Heart right ventricle (tissue), 16 donors: ENCODE measurements around the gene RIN1. TPM values are rescaled to one million over a fixed set of nuclear protein-coding genes. Genes with fewer than 3 reads are reported as not detected.

Experiments used
- ATAC-seq, 8 donors: fragments of 200-7000 bp; cut with Tn5 transposase; one replicate each; pipeline ENCODE4 v1.9.1; 2020; ENCODE audit warnings: mild to moderate bottlenecking in 8 of 8, moderate library complexity in 8 of 8, moderate number of reproducible peaks in 1 of 8
- DNase-seq, 2 donors: peaks; one replicate each; pipeline ENCODE4 v3.0.0-alpha.2; 2020
- H3K27ac ChIP-seq, 10 donors: fragments of 200-600 bp; sonication (generic) in 2 of 10; one replicate each; pipeline versions ENCODE4 v1.5.0 to v1.8.0; 2020 to 2022; ENCODE audit warnings: mild to moderate bottlenecking in 3 of 10
- H3K27me3 ChIP-seq, 7 donors: fragments of 200-600 bp; one replicate each; pipeline ENCODE4 v1.8.0; 2021 to 2022; ENCODE audit warnings: mild to moderate bottlenecking in 2 of 7
- H3K36me3 ChIP-seq, 9 donors: fragments of 200-600 bp; sonication (generic) in 1 of 9; one replicate each; pipeline versions ENCODE4 v1.5.0 to v1.8.0; 2020 to 2022; ENCODE audit warnings: mild to moderate bottlenecking in 2 of 9
- H3K4me1 ChIP-seq, 9 donors: fragments of 200-600 bp; sonication (generic) in 1 of 9; one replicate each; pipeline versions ENCODE4 v1.5.0 to v1.8.0; 2020 to 2022; ENCODE audit warnings: mild to moderate bottlenecking in 4 of 9
- H3K4me3 ChIP-seq, 10 donors: fragments of 200-600 bp; sonication (generic) in 2 of 10; one replicate each; pipeline versions ENCODE4 v1.5.0 to v1.8.0; 2020 to 2022; ENCODE audit warnings: mild to moderate bottlenecking in 7 of 10, moderate library complexity in 2 of 10
- H3K9me3 ChIP-seq, 11 donors: fragments of 200-600 bp in 10 of 11; sonication (generic) in 2 of 11; one replicate each; pipeline versions ENCODE4 v1.5.0 to v1.8.0; 2013 to 2022; ENCODE audit warnings: mild to moderate bottlenecking in 2 of 11, control low read depth in 1 of 11, moderate library complexity in 1 of 11
- WGBS, 2 donors: extraction: QIAGEN DNeasy Blood & Tissue Kit; methylation state at CpG; one replicate each; pipeline ENCODE4 v1.1.7; 2013; ENCODE audit warnings: inconsistent platforms in 1 of 2; 5-methylcytosine and 5-hydroxymethylcytosine counted together
- intact Hi-C, 10 donors: fragments of 100-400 bp; cut with DNase I; formaldehyde crosslinking; loops; one replicate each; pipeline versions ENCODE4 v1.11.1 to v1.14.2; 2022
- polyA plus RNA-seq, 2 donors: library from polyadenylated mRNA; stranded (reverse); fragments of 200-250 nt; gene quantifications; one replicate each; pipeline ENCODE4 v1.2.3, GENCODE V29; 2013
- total RNA-seq, 10 donors: library from RNA; stranded (reverse); fragmentation: NEBNext Ultra II Directional in 3 of 10; extraction: Animal tissue kit (Norgen Biotek cat#: 25700) in 3 of 10; gene quantifications; one replicate each; pipeline versions ENCODE4 v1.2.1 to v1.2.4, GENCODE V29; 2021 to 2023
- TF ChIP-seq, protein P1 (sequence below), 9 donors: fragments of 200-600 bp; sonication (generic) in 2 of 9; IDR thresholded peaks; one replicate each; pipeline versions ENCODE4 v1.5.0 to v1.8.0; 2021 to 2022; ENCODE audit warnings: antibody characterized with exemption in 9 of 9, mild to moderate bottlenecking in 5 of 9, moderate library complexity in 1 of 9
- donor health status: Arrhythmogenic right ventricular cardiomyopathy.
- donor health status: ischemic (EF 13 %, LVEDD 7.1; RV severe dilation, severe dysfunction).
- donor health status: healthy with polysubstance abuse.
- donor health status: DM: no; HTN: yes; CAD: no.
- donor health status: DM: no; HTN: no; CAD: no.
- donor health status: ischemic (EF 25% LVEDD 6.9; RV normal size, moderate dysfunction).
- donor health status: ischemic (EF 25% LVEDD 5.7; RV mildly dilated, moderate dysfunction).
- donor health status: healthy.
- donor health status: DM: yes; HTN: yes; CAD: no.
- donor health status: Ischemic cardiomyopathy.
- donor health status: ischemic (EF 35%, LVEDD 5.7; RV mildly dilated, moderate dysfunction).
- donor health status: nonischemic (EF 11% LVEDD 7.7; RV severe dilation, severe dysfunction).
- donor health status: DM: yes; HTN: yes; CAD: no.
- donor health status: PGD.
- donor health status: ischemic (EF 29% LVEDD 5.4; RV normal size, mild dysfunction).
- donor health status: nonischemic (EF 23%, LVEDD 6.1; RV moderate dilation, normal function).

Gene RIN1
- total and polyA plus RNA-seq, 12 donors: 0.81 to 10.8 (median 1.9) TPM

GRCh38 chr11:66294626-66295620, 41.3 kb downstream of the RIN1 start:
- no peak for ATAC-seq
- Histone ChIP-seq H3K27me3 (peaks cover 17 to 45% (median 35%) of the 10 kb centered on the region in 7 donors), H3K36me3 (no peaks in the 10 kb centered on the region), H3K27ac (no peak overlapping the region), H3K9me3 (no peaks in the 10 kb centered on the region), H3K4me3 (no peak overlapping the region), H3K4me1 (peaks cover 0 to 14% (median 10%) of the 10 kb centered on the region in 9 donors)
- 76 to 82% methylated on average over 100 to 123 of the region's 123 CpGs for WGBS, 2 donors
- TF ChIP-seq, protein P1, sequence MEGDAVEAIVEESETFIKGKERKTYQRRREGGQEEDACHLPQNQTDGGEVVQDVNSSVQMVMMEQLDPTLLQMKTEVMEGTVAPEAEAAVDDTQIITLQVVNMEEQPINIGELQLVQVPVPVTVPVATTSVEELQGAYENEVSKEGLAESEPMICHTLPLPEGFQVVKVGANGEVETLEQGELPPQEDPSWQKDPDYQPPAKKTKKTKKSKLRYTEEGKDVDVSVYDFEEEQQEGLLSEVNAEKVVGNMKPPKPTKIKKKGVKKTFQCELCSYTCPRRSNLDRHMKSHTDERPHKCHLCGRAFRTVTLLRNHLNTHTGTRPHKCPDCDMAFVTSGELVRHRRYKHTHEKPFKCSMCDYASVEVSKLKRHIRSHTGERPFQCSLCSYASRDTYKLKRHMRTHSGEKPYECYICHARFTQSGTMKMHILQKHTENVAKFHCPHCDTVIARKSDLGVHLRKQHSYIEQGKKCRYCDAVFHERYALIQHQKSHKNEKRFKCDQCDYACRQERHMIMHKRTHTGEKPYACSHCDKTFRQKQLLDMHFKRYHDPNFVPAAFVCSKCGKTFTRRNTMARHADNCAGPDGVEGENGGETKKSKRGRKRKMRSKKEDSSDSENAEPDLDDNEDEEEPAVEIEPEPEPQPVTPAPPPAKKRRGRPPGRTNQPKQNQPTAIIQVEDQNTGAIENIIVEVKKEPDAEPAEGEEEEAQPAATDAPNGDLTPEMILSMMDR (IDR thresholded peaks at IDR 0.05): no peak
- intact Hi-C loops: no loop called here
- DNase-seq: no peak

DNA sequence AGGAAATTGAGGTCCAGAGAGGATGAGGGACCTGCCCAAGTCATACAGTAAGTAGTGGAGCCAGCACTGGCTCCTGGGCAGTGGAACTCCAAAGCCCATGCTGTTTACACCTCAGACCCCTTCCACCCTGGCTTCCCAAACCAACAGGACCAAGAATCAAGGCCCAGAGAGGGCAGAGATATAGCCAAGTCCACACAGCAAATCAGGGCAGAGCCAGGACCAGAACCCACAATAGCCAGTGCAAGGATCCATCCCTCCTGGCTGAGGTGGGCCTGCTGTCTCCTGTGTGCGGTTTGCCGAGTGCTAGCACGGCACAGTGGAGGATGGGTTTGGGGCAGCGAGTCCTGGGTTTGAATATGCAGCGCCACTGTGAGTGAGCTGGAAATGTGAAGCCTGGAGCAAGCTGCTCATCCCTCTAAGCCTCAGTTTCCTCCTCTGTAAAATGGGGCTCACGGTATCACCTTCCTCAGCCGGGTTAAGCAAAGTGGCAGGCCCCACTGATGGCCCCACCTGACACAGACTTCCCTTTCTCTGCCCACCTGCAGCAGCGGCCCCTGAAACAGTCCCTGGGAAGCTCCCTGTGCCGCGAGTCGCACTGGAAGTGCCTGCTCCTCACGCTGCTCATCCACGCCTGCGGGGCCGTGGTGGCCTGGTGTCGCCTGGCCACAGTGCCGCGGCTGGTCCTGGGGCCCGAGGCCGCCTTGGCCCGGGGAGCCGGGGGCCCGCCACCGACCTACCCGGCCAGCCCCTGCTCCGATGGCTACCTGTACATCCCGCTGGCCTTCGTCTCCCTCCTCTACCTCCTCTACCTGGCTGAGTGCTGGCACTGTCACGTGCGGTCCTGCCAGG, 42.2 kb downstream of the RIN1 start:
- intact Hi-C loops: no loop called here
- H3K27me3 ChIP-seq: peaks cover 17 to 45% (median 35%) of the 10 kb centered on the region in 7 donors
- TF ChIP-seq, protein P1 (IDR thresholded peaks at IDR 0.05): no peak
- DNase-seq: no peak
- H3K27ac ChIP-seq: no peak overlapping the region
- H3K36me3 ChIP-seq: no peaks in the 10 kb centered on the region
- WGBS, 2 donors: 81% methylated on average over 30 of the region's 30 CpGs
- peaks cover 0 to 21% (median 15%) of the 10 kb centered on the region in 9 donors for H3K4me1 ChIP-seq
- no peak overlapping the region for H3K4me3 ChIP-seq
- ATAC-seq: no peak
- H3K9me3 ChIP-seq: no peaks in the 10 kb centered on the region

- 63 to 77% methylated on average over 4 of the region's 4 CpGs for WGBS, 2 donors
- no peak for DNase-seq
- peaks cover 17 to 45% (median 35%) of the 10 kb centered on the region in 7 donors for H3K27me3 ChIP-seq
Measured at GRCh38 chr11:66293352-66293751, 42.9 kb downstream of the RIN1 start.

More at GRCh38 chr11:66293352-66293751, 42.9 kb downstream of the RIN1 start:
- TF ChIP-seq, protein P1 (IDR thresholded peaks at IDR 0.05): no peak
- Histone ChIP-seq H3K4me1 (peaks cover 0 to 22% (median 16%) of the 10 kb centered on the region in 9 donors), H3K4me3 (no peak overlapping the region), H3K27ac (no peak overlapping the region), H3K9me3 (no peaks in the 10 kb centered on the region), H3K36me3 (no peaks in the 10 kb centered on the region)
- intact Hi-C loops: no loop called here
- ATAC-seq: no peak
